Measurements from ENCODE around the gene HNRNPL.

- TF ChIP-seq MAX (IDR thresholded peaks at IDR 0.05) (no peak), RFX5 (IDR thresholded peaks at IDR 0.05; ENCODE audit: borderline replicate concordance, low read depth, low read length) (no peak)
These were observed 45.2 kb upstream of the HNRNPL start for GRCh38 chr19:38894968-38895367.

Data from H1 (cell line).